Measurements from ENCODE around the gene TMPRSS13.

Gene TMPRSS13

GRCh38 chr11:117885777-117886176, 43.4 kb downstream of the TMPRSS13 start:
- DNase-seq = no peak

GRCh38 chr11:117884994-117885393, 44.2 kb downstream of the TMPRSS13 start:
- DNase-seq = no peak

- no peak for DNase-seq
Measured at GRCh38 chr11:117883063-117883462, 46.1 kb downstream of the TMPRSS13 start.

- no peak for DNase-seq
Measured at GRCh38 chr11:117882311-117882905, 46.8 kb downstream of the TMPRSS13 start.

GRCh38 chr11:117881217-117881616, 48.0 kb downstream of the TMPRSS13 start:
- DNase-seq = no peak

- no peak for DNase-seq
Measured at GRCh38 chr11:117879516-117880480, 49.4 kb downstream of the TMPRSS13 start.

GRCh38 chr11:117878939-117879475, 50.2 kb downstream of the TMPRSS13 start:
- DNase-seq = no peak

- no peak for DNase-seq
Measured at GRCh38 chr11:117878314-117878938, 50.8 kb downstream of the TMPRSS13 start.

GRCh38 chr11:117877120-117877784, 52.0 kb downstream of the TMPRSS13 start:
- DNase-seq = no peak

- DNase-seq = peak; percentile 35
Measured at GRCh38 chr11:117876341-117877119, 52.7 kb downstream of the TMPRSS13 start, which contains the start of gene FXYD6. TSS of gene FXYD6 (minus strand) at chr11:117876658. CDS start at chr11:117842776, 33,882 bp downstream.

GRCh38 chr11:117876059-117876340, 53.2 kb downstream of the TMPRSS13 start:
- no peak for DNase-seq

- no peak for DNase-seq
Measured at GRCh38 chr11:117875382-117876058, 53.7 kb downstream of the TMPRSS13 start.

- DNase-seq = no peak
Measured at GRCh38 chr11:117874910-117875381, 54.3 kb downstream of the TMPRSS13 start.

GRCh38 chr11:117874253-117874909, 54.8 kb downstream of the TMPRSS13 start:
- DNase-seq = no peak

GRCh38 chr11:117873828-117874125, 55.4 kb downstream of the TMPRSS13 start:
- DNase-seq = no peak

GRCh38 chr11:117872975-117873827, 56.0 kb downstream of the TMPRSS13 start:
- DNase-seq = no peak

- no peak for DNase-seq
Measured at GRCh38 chr11:117872420-117872961, 56.7 kb downstream of the TMPRSS13 start.

GRCh38 chr11:117871784-117872183, 57.4 kb downstream of the TMPRSS13 start:
- no peak for DNase-seq

- no peak for DNase-seq
Measured at GRCh38 chr11:117871160-117871559, 58.0 kb downstream of the TMPRSS13 start.

Measured in NCI-H2029 treated with DMSO at 0.1 percent for 48 hours (cell line).